ENCODE data around the gene TFAP2C.
"Not testable (repeated sequence)": the region's sequence is repeated elsewhere in the genome, so short reads cannot be mapped to it uniquely, and the experiment has no call there.

Gene TFAP2C

GRCh38 chr20:56616716-56617115 is 12.4 kb upstream of the TFAP2C start:
- no peak for DNase-seq (ENCODE audit: low read depth in 2 of 2)

DNA sequence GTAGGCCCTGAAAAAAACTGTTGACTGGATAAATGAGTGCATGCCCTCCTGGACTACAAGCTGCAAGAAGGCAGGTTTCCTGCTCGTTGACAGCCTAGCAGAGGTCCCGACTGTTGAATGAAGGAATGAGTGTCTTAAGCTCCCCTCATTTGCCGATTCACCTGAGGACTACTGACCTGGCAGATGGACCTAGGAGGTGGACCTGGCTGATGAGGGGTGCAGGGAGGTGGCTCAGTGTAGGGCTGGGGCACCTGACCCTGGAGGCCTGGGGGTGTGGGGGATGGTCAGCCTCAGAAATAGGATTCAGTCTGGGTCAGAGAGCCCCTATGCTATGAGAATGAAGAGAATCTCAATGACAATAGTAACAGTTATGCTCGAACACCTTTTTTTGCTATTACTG is 11.6 kb upstream of the TFAP2C start:
- no peak for DNase-seq (ENCODE audit: low read depth in 2 of 2)

- no peak for DNase-seq (ENCODE audit: low read depth in 2 of 2)
Measured at GRCh38 chr20:56621730-56622129, 7.4 kb upstream of the TFAP2C start.

- DNase-seq (ENCODE audit: low read depth in 2 of 2): not testable (repeated sequence)
Measured at GRCh38 chr20:56623930-56624329, 5.2 kb upstream of the TFAP2C start.

DNA sequence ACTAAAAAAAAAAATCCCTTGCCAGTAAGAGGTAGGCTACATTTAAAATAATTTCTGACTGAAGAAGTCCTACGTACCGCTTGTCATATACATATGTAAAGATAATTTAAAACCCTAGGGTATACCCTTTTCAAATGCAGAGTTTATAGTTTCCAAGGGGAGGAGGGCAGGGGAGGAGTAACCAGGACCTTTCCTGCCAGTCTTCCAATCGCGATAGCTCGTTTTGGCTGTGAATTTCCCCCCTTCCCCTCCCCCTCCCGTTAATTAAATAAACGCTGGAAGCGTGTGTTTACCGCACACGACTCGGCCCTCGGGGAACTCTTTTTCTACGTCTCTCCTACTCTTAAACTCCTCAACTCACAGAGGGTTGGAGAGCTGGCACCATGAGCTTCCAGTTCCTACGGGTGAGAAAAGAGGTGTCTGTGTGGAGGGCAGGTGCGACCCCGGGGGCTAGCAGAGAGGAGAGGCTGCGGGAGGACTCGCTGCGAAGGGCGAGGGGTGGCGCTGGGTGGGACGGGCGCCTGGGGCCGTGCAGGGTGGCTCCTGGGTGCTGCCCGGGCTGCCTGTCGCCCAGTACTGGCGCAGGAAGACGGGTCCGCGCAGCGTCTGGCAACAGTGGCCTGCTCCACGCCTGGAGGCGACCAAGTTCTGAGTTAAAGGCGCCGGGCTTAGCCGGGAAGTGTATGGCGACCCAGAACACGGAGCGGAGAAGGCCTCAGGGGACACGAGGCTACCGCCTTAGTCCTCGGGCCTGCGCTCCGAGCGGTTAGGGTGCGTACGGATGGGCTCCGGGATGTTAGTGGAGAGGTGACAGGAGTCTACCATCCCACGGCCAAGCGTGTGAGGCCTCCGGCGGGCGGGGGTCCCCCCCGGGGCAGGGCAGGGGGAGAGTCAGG is 4.1 kb upstream of the TFAP2C start:
- no peak for DNase-seq (ENCODE audit: low read depth in 2 of 2)

GRCh38 chr20:56625837-56626236 is 3.3 kb upstream of the TFAP2C start:
- DNase-seq (ENCODE audit: low read depth in 2 of 2): no peak

- no peak for DNase-seq (ENCODE audit: low read depth in 2 of 2)
Measured at GRCh38 chr20:56626367-56627121, 2.6 kb upstream of the TFAP2C start.

GRCh38 chr20:56627122-56628014 is 1.7 kb upstream of the TFAP2C start:
- no peak for DNase-seq (ENCODE audit: low read depth in 2 of 2)

DNA sequence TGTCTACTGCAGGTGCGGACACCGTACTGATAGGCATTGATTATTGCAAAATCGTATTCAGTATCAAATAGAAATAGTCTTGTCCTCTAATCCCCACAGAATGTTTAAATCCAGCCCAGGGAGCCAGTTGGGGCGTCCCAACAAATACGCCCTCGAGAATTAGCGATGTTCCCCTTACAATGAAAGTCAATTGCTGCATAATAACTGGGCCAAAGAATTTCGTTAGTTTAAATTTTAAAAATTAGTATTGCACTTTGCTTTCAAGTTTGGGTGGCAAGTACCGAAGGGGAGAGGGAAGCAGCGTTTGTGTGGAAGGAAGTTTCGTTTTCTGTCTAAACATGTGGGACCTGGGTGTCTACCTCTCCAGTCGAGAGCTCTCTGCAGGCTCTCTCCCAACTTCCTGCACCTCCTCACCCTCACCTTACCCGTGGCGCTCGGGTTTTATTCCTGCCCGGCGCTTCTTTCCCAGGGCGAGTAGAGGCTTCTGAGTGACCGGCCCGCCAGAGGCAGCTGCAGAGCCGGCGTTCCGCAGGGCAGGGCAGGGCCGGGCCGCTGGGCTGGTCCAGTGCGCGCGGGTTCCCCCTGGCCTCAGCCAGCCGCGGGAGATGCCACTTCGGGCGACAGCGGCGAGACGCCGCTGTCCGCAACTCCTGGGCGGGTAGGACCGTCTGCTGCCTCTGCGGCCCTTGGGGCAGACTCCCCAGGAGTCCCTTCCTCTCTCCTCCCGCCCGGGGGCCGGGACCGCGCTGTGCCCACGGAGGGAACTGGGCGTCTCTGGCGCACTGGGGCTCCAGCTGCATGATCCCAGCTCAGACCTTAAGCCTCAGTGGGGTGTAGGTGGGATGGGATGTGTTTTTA is 862 bp upstream of the TFAP2C start:
- DNase-seq (ENCODE audit: low read depth in 2 of 2): no peak

GRCh38 chr20:56629464-56630085 is 469 bp downstream of the TFAP2C start:
- DNase-seq (ENCODE audit: low read depth in 2 of 2): no peak

GRCh38 chr20:56630086-56630493 is 984 bp downstream of the TFAP2C start:
- DNase-seq (ENCODE audit: low read depth in 2 of 2): no peak

DNA sequence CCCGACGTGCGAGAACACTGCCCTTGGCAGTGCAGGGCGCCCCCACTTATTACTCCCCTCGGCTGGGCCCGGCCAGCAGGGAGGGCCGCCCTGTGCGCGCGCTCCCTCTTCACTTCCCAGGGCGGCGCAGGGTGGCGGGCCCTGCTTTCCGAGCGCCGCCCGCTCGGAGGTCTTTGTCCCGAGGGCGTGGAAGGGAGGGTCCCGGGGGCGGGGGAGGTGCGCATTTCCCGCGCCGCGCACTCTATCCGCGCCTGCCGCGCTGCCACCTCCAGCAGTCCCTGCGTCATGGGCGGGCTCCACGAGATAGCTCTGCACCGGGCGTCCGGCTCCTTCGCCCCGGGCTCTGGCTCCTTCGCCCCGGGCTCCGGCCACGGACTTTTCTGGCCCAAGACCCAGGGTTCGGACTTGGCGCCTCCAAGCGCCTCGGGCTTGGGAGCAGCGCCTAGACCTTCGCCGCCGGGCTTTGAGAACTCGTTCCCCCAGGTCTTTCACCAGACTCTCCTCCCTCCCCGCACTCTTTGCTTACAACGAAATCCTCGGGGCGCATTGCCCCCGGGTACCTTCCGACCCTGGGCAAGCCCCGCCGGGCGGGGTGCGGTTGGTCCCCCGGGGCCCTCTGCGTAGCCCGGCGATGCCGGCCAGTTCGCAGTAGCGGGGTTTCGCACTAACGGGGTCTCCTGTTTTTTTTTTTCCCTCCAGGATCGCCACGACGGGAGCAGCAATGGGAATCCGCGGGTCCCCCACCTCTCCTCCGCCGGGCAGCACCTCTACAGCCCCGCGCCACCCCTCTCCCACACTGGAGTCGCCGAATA is 1.6 kb downstream of the TFAP2C start:
- no peak for DNase-seq (ENCODE audit: low read depth in 2 of 2)

GRCh38 chr20:56631318-56631989 is 2.3 kb downstream of the TFAP2C start:
- no peak for DNase-seq (ENCODE audit: low read depth in 2 of 2)

- DNase-seq (ENCODE audit: low read depth in 2 of 2): no peak
Measured at GRCh38 chr20:56631990-56632327, 2.9 kb downstream of the TFAP2C start.

DNA sequence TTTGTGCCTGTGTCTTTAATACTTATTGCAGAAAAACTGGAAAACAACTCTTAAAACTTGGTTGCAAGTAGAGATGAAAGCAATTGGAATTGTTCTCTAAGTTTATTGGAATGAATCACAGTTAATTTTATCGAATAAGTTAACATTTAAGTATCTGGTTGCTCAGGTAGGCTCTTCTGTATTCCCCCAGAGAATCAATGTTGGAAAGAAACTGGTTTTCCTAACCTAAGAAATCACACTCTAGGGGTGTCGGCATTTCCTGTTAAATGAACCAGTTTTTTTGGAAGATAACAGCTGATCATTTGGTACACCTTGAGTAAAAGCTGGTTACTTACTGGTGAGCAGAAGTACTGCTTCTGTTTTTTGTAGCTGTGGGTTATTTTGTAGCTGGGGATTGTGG is 5.2 kb downstream of the TFAP2C start:
- DNase-seq (ENCODE audit: low read depth in 2 of 2): no peak

DNA sequence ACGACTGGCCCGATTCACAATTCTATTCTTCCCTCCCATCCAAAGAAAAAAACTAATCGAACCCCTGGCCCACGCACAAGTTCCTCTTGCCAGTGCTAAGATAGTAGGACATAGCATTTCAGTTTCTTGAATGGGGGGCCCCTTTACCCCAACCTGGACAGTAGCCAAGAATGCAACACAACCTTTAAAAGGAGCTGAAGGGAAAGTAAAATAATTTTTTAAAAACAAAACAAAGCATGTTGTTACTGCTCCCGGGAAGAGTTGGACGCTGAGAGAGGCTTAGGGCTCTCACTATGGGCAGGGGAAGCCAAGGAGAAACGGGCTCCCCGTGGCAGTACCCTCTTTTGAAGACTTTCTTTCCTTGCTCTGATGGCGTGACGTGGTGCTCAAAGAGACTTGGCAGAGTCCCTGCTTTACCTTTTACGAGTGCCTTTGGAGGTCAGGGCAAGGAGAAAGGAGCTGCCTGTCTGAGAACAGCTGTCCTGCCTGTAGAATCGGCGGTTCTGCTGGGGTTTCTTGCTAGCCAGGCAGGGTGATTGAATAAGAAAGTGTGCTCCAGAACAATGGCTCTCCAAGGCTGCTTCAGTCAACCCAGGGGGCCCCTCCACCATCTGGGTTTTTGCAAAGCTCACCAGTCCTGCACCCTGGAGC is 5.8 kb downstream of the TFAP2C start:
- DNase-seq (ENCODE audit: low read depth in 2 of 2): no peak

GRCh38 chr20:56636716-56637115 is 7.6 kb downstream of the TFAP2C start:
- DNase-seq (ENCODE audit: low read depth in 2 of 2): no peak

GRCh38 chr20:56637576-56637975 is 8.5 kb downstream of the TFAP2C start:
- no peak for DNase-seq (ENCODE audit: low read depth in 2 of 2)

DNA sequence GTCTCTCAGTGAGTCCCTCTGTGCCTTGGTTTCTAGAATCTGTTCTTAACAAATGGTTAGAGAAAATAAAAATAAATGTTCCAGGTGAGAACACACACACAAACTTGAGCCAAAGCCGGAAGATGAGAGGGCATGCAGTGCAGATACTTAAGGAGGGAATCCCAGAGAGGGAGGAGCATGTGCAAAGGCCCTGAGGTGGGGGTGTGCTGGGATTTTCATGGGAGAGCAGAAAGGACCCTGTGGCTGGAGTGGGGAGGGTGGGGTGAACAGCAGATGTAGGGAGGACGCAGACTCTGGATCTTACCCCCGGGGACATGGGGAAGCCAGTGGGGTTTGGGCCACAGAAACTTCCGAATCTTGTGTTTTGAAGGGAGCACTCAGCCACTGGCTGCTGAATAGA is 17.5 kb downstream of the TFAP2C start:
- no peak for DNase-seq (ENCODE audit: low read depth in 2 of 2)

Measured in stimulated activated CD8-positive, alpha-beta memory T cell treated with anti-CD3 and anti-CD28 coated beads, Interleukin-7, amount 100 ng/mL, for 1 hour (primary cell).